Measurements from ENCODE around the gene HOGA1. TPM values are rescaled to one million over a fixed set of nuclear protein-coding genes. Genes with fewer than 3 reads are reported as not detected.
"Not testable (repeated sequence)": the region's sequence is repeated elsewhere in the genome, so short reads cannot be mapped to it uniquely, and the experiment has no call there.

HOGA1 gene
- total RNA-seq, 1 donor from 2014 or later = 2.1 TPM

DNA sequence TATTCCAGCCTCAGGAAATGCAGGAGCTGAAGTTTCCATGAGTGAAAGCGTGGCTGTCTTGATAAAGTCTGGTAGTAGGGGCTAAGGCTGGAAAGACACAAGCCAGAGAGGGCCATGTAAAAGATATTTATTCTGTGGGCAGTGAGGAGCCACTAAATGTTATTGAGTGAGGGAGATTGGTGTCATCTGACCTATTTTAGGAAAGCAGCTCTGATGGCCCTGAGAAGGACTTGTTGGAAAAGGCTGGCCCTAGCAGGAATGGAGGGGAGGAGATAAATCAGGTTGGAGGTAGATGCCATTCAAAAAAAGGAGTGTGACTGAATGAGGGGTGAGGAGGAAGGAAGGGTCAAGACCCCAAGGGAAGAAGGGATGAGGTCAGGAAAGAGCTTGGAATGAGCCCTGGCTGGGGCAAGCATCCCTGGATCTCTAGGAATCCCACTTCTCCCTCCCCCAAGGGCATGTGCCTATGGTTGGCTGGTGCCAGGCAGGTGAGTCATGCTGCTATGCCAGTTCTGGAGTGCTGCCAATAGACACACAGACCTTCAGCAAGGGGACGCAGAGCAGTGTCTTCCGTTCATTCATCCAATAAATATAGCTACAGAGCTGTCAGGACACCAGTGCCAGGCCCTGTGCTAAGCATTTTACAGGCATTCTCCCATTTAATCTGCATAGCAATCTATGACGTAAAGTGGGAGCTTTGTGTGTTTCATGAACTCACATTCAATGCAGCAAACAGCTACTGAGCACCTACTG is 9.6 kb upstream of the HOGA1 start:
- H3K4me3 Mint-ChIP-seq = no peak overlapping the region
- DNase-seq (ENCODE audit: extremely low spot score, unreplicated experiment) = no peak
- no peaks in the 10 kb centered on the region for H3K27me3 Mint-ChIP-seq
- H3K27ac Mint-ChIP-seq = no peak overlapping the region
- H3K9me3 Mint-ChIP-seq = no peaks in the 10 kb centered on the region
- no peaks in the 10 kb centered on the region for H3K36me3 Mint-ChIP-seq
- TF ChIP-seq, protein P1, sequence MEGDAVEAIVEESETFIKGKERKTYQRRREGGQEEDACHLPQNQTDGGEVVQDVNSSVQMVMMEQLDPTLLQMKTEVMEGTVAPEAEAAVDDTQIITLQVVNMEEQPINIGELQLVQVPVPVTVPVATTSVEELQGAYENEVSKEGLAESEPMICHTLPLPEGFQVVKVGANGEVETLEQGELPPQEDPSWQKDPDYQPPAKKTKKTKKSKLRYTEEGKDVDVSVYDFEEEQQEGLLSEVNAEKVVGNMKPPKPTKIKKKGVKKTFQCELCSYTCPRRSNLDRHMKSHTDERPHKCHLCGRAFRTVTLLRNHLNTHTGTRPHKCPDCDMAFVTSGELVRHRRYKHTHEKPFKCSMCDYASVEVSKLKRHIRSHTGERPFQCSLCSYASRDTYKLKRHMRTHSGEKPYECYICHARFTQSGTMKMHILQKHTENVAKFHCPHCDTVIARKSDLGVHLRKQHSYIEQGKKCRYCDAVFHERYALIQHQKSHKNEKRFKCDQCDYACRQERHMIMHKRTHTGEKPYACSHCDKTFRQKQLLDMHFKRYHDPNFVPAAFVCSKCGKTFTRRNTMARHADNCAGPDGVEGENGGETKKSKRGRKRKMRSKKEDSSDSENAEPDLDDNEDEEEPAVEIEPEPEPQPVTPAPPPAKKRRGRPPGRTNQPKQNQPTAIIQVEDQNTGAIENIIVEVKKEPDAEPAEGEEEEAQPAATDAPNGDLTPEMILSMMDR (conservative IDR thresholded peaks at IDR 0.05) = no peak
- H3K4me1 Mint-ChIP-seq (ENCODE audit: unreplicated experiment) = no peaks in the 10 kb centered on the region

DNA sequence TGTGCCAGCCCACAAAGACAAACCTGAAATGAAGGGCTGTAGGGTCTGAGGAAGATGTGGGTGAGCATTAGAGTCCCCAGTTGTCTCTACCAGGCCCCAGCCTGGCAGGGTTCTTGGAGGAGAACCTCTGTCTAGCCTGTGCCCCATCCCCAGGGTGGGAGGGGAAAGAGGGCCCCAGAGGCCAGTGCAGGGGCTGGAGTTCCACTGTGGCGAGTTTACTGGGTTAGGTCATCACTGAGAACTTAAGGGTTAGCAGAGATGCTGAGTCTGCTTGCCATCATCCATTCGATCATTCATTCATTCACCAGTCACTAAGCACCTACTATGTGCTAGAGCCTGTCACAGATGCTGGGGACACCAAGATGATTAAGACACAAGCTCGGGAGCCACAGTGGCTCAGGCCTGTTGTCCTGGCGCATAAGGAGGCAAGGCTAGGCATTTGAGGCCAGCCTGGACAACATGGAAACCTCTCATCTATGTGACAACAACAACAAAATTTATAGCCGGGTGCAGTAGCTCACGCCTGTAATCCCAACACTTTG is 9.0 kb upstream of the HOGA1 start:
- no peaks in the 10 kb centered on the region for H3K9me3 Mint-ChIP-seq
- H3K27ac Mint-ChIP-seq = no peak overlapping the region
- H3K27me3 Mint-ChIP-seq = no peaks in the 10 kb centered on the region
- TF ChIP-seq, protein P1 (conservative IDR thresholded peaks at IDR 0.05) = no peak
- no peaks in the 10 kb centered on the region for H3K36me3 Mint-ChIP-seq
- DNase-seq (ENCODE audit: extremely low spot score, unreplicated experiment) = no peak
- H3K4me1 Mint-ChIP-seq (ENCODE audit: unreplicated experiment) = no peaks in the 10 kb centered on the region
- no peak overlapping the region for H3K4me3 Mint-ChIP-seq

DNA sequence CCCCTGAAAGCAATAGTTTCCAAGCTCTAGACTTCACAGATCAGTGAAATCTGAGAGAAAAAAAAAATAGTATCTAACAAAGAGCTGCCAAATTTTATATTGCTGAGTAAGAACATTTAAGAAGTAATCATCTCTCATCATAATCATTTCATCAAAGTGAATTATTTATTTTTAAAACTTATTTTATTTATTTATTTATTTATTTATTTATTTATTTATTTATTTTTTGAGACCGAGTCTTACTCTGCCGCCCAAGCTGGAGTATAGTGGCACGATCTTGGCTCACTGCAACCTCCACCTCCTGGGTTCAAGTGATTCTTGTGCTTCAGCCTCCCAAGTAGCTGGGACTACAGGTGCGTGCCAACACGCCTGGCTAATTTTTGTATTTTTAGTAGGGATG is 7.7 kb upstream of the HOGA1 start:
- H3K4me1 Mint-ChIP-seq (ENCODE audit: unreplicated experiment); DNase-seq (ENCODE audit: extremely low spot score, unreplicated experiment); H3K9me3 Mint-ChIP-seq; H3K36me3 Mint-ChIP-seq; H3K4me3 Mint-ChIP-seq; H3K27me3 Mint-ChIP-seq; H3K27ac Mint-ChIP-seq: not testable (repeated sequence)

GRCh38 chr10:97577701-97578100 is 6.5 kb upstream of the HOGA1 start:
- H3K4me3 Mint-ChIP-seq = no peak overlapping the region
- H3K36me3 Mint-ChIP-seq = no peaks in the 10 kb centered on the region

DNA sequence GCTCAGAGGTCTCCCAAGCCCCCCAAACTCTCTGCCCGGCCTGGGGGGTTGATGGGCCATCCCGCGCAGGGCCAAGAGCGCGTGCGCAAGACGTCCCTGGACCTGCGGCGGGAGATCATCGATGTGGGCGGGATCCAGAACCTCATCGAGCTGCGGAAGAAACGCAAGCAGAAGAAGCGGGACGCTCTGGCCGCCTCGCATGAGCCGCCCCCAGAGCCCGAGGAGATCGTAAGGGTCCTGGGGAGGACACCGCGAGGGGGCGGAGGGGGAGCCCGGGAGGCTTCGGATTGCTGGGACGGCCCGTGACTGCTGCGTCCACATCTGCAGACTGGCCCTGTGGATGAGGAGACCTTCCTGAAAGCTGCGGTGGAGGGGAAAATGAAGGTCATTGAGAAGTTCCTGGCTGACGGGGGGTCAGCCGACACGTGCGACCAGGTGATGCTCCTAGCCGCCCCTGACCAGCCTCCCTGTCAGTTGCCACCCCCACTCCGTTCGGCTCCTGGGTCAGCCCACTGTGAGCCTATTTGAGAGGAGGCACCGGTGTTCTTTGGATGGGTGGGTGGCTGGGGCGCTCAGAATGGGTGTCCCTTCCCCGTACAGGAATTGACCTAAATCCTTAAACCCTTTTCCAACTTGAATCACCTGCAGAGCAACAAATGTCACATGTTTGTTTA is 5.9 kb upstream of the HOGA1 start:
- H3K4me1 Mint-ChIP-seq (ENCODE audit: unreplicated experiment) = no peaks in the 10 kb centered on the region
- DNase-seq (ENCODE audit: extremely low spot score, unreplicated experiment) = no peak
- TF ChIP-seq, protein P1 (conservative IDR thresholded peaks at IDR 0.05) = no peak
- no peaks in the 10 kb centered on the region for H3K36me3 Mint-ChIP-seq
- H3K27me3 Mint-ChIP-seq = no peaks in the 10 kb centered on the region
- no peaks in the 10 kb centered on the region for H3K9me3 Mint-ChIP-seq
- no peak overlapping the region for H3K4me3 Mint-ChIP-seq
- no peak overlapping the region for H3K27ac Mint-ChIP-seq

More at GRCh38 chr10:97577701-97578100, 6.5 kb upstream of the HOGA1 start:
- TF ChIP-seq, protein P1 (conservative IDR thresholded peaks at IDR 0.05) = no peak
- no peak for DNase-seq (ENCODE audit: extremely low spot score, unreplicated experiment)
- Mint-ChIP-seq H3K4me1 (ENCODE audit: unreplicated experiment) (no peaks in the 10 kb centered on the region), H3K27ac (no peak overlapping the region), H3K9me3 (no peaks in the 10 kb centered on the region), H3K27me3 (no peaks in the 10 kb centered on the region)

Data from type B pancreatic cell (in vitro differentiated cells).